HG02763 (cell line): Measurements from ENCODE around the gene OR51E1.
A peak's percentile ranks its signal among the peaks of the same experiment; 100 is the strongest.

Experiments
- ATAC-seq: cut with Tn5 transposase; IDR thresholded peaks from one replicate; pipeline ENCODE4 v1.9.1; 2021; ENCODE audit warnings: mild to moderate bottlenecking, moderate library complexity; ENCODE audit not compliant: unreplicated experiment

OR51E1 gene

GRCh38 chr11:4643682-4644081 is at the start of gene OR51E1:
OR51E1 (plus strand) TSS chr11:4643982; CDS start chr11:4652527, 8,545 bp downstream.
- ATAC-seq, result no peak

GRCh38 chr11:4605057-4605456 is 38.7 kb upstream of the OR51E1 start:
- no peak for ATAC-seq

GRCh38 chr11:4606231-4607015 is 37.4 kb upstream of the OR51E1 start:
- no peak for ATAC-seq

GRCh38 chr11:4607096-4607495 is 36.7 kb upstream of the OR51E1 start:
- ATAC-seq, result no peak

- ATAC-seq, result peak; percentile 100
These were observed 35.8 kb upstream of the OR51E1 start, which contains the start of gene TRIM68 for GRCh38 chr11:4607781-4608666. TRIM68 (minus strand) TSS chr11:4608231; CDS start chr11:4605504, 2,727 bp downstream.

- ATAC-seq, result no peak
These were observed 33.4 kb upstream of the OR51E1 start for GRCh38 chr11:4610258-4610935.

GRCh38 chr11:4611986-4612385 is 31.8 kb upstream of the OR51E1 start:
- ATAC-seq, result no peak

GRCh38 chr11:4615856-4616444 is 27.8 kb upstream of the OR51E1 start:
- no peak for ATAC-seq

GRCh38 chr11:4619514-4619913 is 24.3 kb upstream of the OR51E1 start:
- ATAC-seq, result no peak

GRCh38 chr11:4626207-4627099 is 17.3 kb upstream of the OR51E1 start:
- ATAC-seq, result no peak

- no peak for ATAC-seq
These were observed 7.6 kb upstream of the OR51E1 start for GRCh38 chr11:4636136-4636535.

- peak; percentile 88 for ATAC-seq
These were observed 6.7 kb upstream of the OR51E1 start, which contains the start of gene OR51D1 for GRCh38 chr11:4636962-4637661. OR51D1 (plus strand) TSS chr11:4637477; CDS start chr11:4639791, 2,314 bp downstream.

GRCh38 chr11:4637662-4638047 is 6.1 kb upstream of the OR51E1 start:
- no peak for ATAC-seq

GRCh38 chr11:4639931-4640330 is 3.9 kb upstream of the OR51E1 start:
- no peak for ATAC-seq

- ATAC-seq, result no peak
These were observed 2.3 kb upstream of the OR51E1 start for GRCh38 chr11:4641501-4641900.

GRCh38 chr11:4642043-4642442 is 1.7 kb upstream of the OR51E1 start:
- ATAC-seq, result no peak

GRCh38 chr11:4643076-4643475 is 706 bp upstream of the OR51E1 start:
- ATAC-seq, result no peak

GRCh38 chr11:4644233-4644632 is 451 bp downstream of the OR51E1 start:
- ATAC-seq, result no peak

GRCh38 chr11:4645974-4646373 is 2.2 kb downstream of the OR51E1 start:
- no peak for ATAC-seq
